Thoracic aorta (tissue), 2 donors: ENCODE results near the gene GDAP1L1. TPM values are rescaled to one million over a fixed set of nuclear protein-coding genes. Genes with fewer than 3 reads are reported as not detected.

ENCODE experiments used
- ATAC-seq: fragments of 150-250 bp; one replicate; pipeline ENCODE4 v1.8.0; 2017; ENCODE audit warnings: low read depth; ENCODE audit not compliant: insufficient number of reproducible peaks, low FRiP score
- DNase-seq: peaks from one replicate; pipeline ENCODE4 v3.0.0-alpha.2; 2020; ENCODE audit warnings: low spot score
- H3K27ac ChIP-seq, 2 donors: fragments of 200-600 bp; sonication (generic); 1 replicate in 1 of 2; 2 replicates in 1 of 2; pipeline ENCODE4 v1.5.1; 2016; ENCODE audit warnings: mild to moderate bottlenecking in 2 of 2, moderate library complexity in 2 of 2
- H3K27me3 ChIP-seq: fragments of 200-600 bp; sonication (generic); replicated peaks from 2 replicates; pipeline ENCODE4 v1.6.0; 2016; ENCODE audit warnings: mild to moderate bottlenecking; ENCODE audit not compliant: insufficient read depth
- H3K36me3 ChIP-seq: fragments of 200-600 bp; sonication (generic); one replicate; pipeline ENCODE4 v1.5.1; 2016
- H3K4me1 ChIP-seq, 2 donors: fragments of 200-600 bp; sonication (generic); 1 replicate in 1 of 2; 2 replicates in 1 of 2; pipeline versions ENCODE4 v1.5.1 to v1.6.0; 2016; ENCODE audit warnings: low read depth in 2 of 2, mild to moderate bottlenecking in 1 of 2; ENCODE audit not compliant: control insufficient read depth in 1 of 2
- H3K4me3 ChIP-seq: fragments of 200-600 bp; sonication (generic); 2 replicates; pipeline ENCODE4 v1.5.1; 2016; ENCODE audit warnings: mild to moderate bottlenecking
- H3K9me3 ChIP-seq: fragments of 200-600 bp; sonication (generic); 2 replicates; pipeline ENCODE4 v1.5.1; 2016
- CTCF ChIP-seq: fragments of 200-600 bp; sonication (generic); IDR thresholded peaks from one replicate; pipeline ENCODE4 v1.5.1; 2019; ENCODE audit warnings: antibody characterized with exemption
- total RNA-seq, 2 donors: library from RNA; depleted of rRNA; stranded (reverse); fragments of >200 nt; gene quantifications; one replicate each; pipeline versions ENCODE4 v1.1.0 to v1.2.3, GENCODE V29; 2016

GDAP1L1 gene
- total RNA-seq, 2 donors from 2014 or later = not detected

- H3K4me1 ChIP-seq = peaks cover 39 to 59% of the 10 kb centered on the region in 2 donors
- peaks cover 47% of the 10 kb centered on the region for H3K36me3 ChIP-seq
- H3K27me3 ChIP-seq = no peaks in the 10 kb centered on the region
- DNase-seq (no peak), ATAC-seq (no peak)
- peak overlapping the region; percentile 56 to 63 for H3K27ac ChIP-seq
- no peak for TF ChIP-seq CTCF
- no peaks in the 10 kb centered on the region for H3K9me3 ChIP-seq
- no peak overlapping the region for H3K4me3 ChIP-seq
Measured at GRCh38 chr20:44203161-44203560, 43.9 kb upstream of the GDAP1L1 start.

GRCh38 chr20:44204156-44204831 is 42.8 kb upstream of the GDAP1L1 start:
- Histone ChIP-seq H3K4me1 (peaks cover 42 to 70% of the 10 kb centered on the region in 2 donors), H3K36me3 (peaks cover 41% of the 10 kb centered on the region), H3K27me3 (no peaks in the 10 kb centered on the region), H3K9me3 (no peaks in the 10 kb centered on the region), H3K27ac (peak overlapping the region; percentile 63 to 77), H3K4me3 (peak overlapping the region; percentile 34)
- DNase-seq = no peak
- no peak for TF ChIP-seq CTCF
- peak; percentile 73 for ATAC-seq

GRCh38 chr20:44204832-44205215 is 42.3 kb upstream of the GDAP1L1 start:
- ATAC-seq (no peak), DNase-seq (no peak)
- Histone ChIP-seq H3K36me3 (peaks cover 36% of the 10 kb centered on the region), H3K4me3 (no peak overlapping the region), H3K27me3 (no peaks in the 10 kb centered on the region), H3K4me1 (peaks cover 42 to 71% of the 10 kb centered on the region in 2 donors), H3K27ac (peak overlapping the region; percentile 49 to 77), H3K9me3 (no peaks in the 10 kb centered on the region)
- no peak for TF ChIP-seq CTCF

GRCh38 chr20:44206132-44206531 is 41.0 kb upstream of the GDAP1L1 start:
- ATAC-seq (no peak), DNase-seq (no peak)
- peaks cover 37 to 63% of the 10 kb centered on the region in 2 donors for H3K4me1 ChIP-seq
- H3K4me3 ChIP-seq = no peak overlapping the region
- no peak overlapping the region for H3K27ac ChIP-seq
- H3K36me3 ChIP-seq = peaks cover 28% of the 10 kb centered on the region
- no peaks in the 10 kb centered on the region for H3K9me3 ChIP-seq
- TF ChIP-seq CTCF = no peak
- H3K27me3 ChIP-seq = no peaks in the 10 kb centered on the region

GRCh38 chr20:44207126-44207723 is 39.9 kb upstream of the GDAP1L1 start:
- TF ChIP-seq CTCF = no peak
- no peaks in the 10 kb centered on the region for H3K27me3 ChIP-seq
- H3K27ac ChIP-seq = peak overlapping the region in 1 of 2 donors; percentile 29
- no peaks in the 10 kb centered on the region for H3K9me3 ChIP-seq
- peaks cover 17% of the 10 kb centered on the region for H3K36me3 ChIP-seq
- ATAC-seq = no peak
- no peak for DNase-seq
- H3K4me1 ChIP-seq = peaks cover 43 to 70% of the 10 kb centered on the region in 2 donors
- H3K4me3 ChIP-seq = peak overlapping the region; percentile 41
